Stimulated activated naive CD8-positive, alpha-beta T cell treated with anti-CD3 and anti-CD28 coated beads, Interleukin-15, Interleukin-2, amounts not matched to agents 100 U/mL and 50 U/mL, for 24 hours (primary cell): ENCODE results near the gene AGBL5.
A peak's percentile ranks its signal among the peaks of the same experiment; 100 is the strongest.
"Not testable (repeated sequence)": the region's sequence is repeated elsewhere in the genome, so short reads cannot be mapped to it uniquely, and the experiment has no call there.

Source experiments
- ATAC-seq: fragments of 150-1000 bp; cut with Tn5 transposase; one replicate; pipeline ENCODE4 v1.10.0; 2021
- DNase-seq: peaks from one replicate; pipeline ENCODE4 v3.0.0; 2021

The AGBL5 gene

GRCh38 chr2:27053776-27054175, 2.3 kb downstream of the AGBL5 start:
- ATAC-seq (no peak), DNase-seq (no peak)

DNA sequence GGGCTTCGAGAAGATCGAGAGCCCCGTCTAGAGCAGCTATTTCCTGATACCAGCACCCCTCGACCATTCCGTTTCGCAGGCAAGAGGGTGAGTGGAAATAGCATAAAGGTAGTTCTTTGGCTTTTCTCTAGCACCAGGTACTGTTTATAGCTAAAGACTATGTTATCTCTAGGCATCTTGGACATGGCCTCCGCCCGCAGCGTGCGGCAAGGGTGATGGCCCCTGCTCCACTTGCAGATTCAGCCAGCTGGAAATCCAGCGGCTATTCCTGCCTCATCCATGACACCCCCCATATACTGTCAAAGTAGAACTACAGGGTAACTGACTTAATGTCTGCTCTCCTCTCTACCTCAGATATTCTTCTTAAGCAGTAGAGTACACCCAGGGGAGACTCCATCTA, 3.3 kb downstream of the AGBL5 start:
- ATAC-seq (no peak), DNase-seq (no peak)

DNA sequence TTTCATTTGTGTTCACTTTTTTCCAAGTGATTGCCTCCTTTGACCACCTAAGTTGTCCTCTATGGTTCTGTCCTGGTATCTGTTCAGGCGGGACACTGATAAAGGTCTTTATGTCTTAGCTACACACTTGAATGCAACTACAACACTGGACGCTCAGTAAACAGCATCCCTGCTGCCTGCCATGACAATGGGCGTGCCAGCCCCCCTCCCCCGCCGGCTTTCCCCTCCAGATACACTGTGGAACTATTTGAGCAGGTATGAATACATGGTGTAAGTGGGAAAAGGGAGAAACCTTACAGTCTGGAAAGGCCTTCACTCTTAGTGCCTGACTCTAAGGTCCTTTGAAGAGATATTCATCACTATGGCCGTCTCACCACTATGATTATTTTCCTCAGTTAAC, 5.7 kb downstream of the AGBL5 start:
- DNase-seq (no peak), ATAC-seq (no peak)

DNA sequence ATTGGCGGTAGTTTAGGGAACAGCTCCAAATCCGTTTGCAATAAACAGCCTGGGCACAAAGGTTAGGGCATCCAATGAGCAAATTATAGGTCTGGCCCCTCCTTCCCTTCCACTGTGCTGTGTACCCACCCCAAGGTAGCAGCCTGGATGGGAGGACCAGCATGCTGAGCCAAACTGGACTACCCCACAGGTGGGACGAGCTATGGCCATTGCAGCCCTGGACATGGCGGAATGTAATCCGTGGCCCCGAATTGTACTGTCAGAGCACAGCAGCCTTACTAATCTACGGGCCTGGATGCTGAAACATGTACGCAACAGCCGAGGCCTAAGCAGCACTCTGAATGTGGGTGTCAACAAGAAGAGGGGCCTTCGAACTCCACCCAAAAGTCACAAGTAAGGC, 6.7 kb downstream of the AGBL5 start:
- ATAC-seq: no peak

DNA sequence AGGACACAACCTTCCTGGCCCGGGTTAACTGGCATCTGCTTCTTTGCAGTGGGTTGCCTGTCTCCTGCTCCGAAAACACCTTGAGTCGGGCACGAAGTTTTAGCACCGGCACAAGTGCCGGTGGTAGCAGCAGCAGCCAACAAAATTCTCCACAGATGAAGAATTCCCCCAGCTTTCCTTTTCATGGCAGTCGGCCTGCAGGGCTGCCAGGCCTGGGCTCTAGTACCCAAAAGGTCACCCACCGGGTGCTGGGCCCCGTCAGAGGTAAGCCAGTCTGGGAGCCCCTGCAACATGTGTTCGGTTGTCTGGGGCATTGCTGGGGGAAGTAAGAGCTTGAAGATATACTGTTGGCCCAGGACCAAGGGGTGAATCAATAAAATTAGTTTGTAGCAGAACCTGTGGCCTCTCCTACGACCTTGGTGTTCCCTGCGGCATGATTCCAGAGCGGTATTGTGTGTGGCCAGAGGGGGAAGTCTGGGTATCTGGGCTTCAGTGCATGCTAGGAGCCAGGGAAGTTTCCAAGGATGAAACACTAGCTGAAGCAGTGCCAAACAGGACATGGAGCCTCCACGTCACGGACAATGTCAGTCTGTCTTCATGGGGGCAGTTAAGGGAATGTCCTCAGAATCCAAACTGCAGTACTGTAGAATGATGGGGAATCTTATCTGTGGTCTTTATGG, 7.8 kb downstream of the AGBL5 start:
- ATAC-seq (no peak), DNase-seq (no peak)

More for the DNA sequence above, 6.7 kb downstream of the AGBL5 start:
- DNase-seq: no peak

DNA sequence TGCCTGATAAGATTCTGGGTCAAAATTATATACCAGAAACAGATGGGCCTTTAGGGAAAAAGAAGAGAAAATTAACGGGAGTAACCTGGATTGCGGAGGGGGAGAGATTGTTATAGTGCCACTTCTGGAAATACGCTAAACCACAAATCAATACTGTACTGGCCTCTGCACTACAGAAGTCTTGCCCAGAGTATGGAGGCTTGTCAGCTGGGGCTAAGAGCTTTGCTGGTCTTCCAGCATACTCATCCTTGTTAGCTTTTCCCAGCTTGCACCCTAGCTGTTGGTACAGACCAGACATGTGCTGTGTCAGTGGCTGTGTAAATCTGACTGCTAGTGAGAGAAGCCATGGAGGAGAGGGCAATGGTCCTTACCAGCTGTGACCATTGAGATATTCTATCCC, 8.9 kb downstream of the AGBL5 start:
- ATAC-seq (no peak), DNase-seq (no peak)

GRCh38 chr2:27065128-27065527, 13.7 kb downstream of the AGBL5 start:
- ATAC-seq: no peak

GRCh38 chr2:27067385-27067784, 15.9 kb downstream of the AGBL5 start:
- no peak for DNase-seq
- ATAC-seq: no peak

More at GRCh38 chr2:27065128-27065527, 13.7 kb downstream of the AGBL5 start:
- DNase-seq: no peak

DNA sequence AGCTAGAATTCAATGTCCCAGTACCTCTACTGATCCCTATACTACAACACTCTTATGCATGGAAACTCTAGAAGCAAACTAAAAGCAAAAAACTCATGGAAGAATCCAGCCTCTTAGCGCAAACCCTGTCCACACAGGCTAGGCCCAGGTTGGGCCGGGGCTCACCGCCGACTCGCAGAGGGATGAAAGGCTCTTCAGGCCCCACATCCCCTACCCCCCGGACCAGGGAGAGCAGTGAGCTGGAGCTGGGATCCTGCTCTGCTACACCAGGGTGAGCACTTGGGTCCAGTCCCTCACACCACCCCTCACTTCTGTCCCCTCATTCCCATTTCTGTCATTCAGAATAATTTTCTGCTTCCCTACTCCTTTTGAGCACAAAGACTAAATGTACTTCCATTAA, 18.0 kb downstream of the AGBL5 start:
- ATAC-seq: no peak
- DNase-seq: no peak

DNA sequence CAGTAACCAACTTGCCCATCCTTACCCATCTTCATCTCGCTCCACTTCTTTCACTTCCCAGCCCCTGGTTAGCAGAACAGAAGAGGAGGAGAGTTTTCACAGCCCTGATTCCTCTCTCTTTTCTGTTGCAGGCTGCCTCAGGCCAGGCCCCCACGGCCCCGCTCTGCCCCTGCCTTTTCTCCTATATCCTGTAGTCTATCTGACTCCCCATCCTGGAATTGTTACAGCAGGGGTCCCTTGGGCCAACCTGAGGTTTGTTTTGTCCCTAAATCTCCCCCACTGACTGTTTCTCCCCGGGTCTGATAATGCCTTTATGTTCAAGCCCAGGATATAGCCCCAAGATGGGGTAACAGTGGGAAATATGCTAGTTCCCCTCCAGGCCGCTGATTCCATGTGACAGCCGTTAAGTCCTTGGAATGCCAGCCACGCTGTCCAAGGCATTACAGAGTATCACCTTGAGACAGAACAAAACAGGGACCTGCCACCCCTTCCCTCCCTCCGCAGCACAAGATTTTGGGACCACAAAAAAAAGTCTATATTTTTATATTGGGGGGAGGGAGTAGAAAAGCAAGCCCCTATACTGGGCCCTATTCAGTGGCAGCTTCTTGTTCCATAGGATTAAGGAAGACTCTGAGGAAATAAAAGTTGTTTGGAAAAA, 18.6 kb downstream of the AGBL5 start:
- ATAC-seq: no peak
- DNase-seq: no peak

- no peak for DNase-seq
- peak; percentile 1 for ATAC-seq
Measured at GRCh38 chr2:27070653-27071276, 19.3 kb downstream of the AGBL5 start.

DNA sequence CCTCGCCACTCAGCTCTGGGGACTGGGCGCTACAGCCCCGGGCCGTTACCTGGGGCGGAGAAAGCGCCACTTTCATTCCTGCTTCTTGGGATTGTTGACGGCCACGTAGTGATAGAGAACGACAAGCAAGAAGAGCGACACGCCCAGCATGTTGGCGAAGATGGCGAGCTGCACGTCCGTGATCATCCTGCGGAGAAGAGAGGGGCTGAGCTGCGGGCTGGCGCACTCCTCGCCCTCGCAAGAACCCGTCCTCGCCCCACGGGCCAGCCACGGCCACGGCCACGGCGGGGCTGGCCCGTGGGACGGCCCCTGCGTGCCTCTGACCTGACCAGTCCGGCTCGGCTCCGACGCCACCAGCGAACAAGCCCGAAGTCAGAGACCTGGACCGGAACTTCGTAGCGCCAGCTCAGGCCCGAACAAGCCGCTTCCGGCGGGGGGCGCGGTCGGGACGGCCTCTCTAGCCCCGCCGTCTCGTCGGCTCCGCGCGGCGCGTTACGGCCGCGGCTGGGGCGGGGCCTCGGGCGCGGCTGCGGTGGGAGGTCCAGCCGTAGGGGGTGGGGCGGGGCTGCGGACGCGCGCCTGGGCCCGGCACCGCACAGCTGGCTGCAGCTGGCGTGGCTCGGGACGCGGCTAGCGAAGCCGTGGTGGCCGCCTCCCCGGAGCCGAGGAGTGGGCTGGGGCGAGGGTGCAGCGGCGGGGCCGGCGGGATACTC, 20.0 kb downstream of the AGBL5 start, which contains the start of gene OST4:
OST4 (minus strand) TSS at position 378 of the 713 bp plus-strand sequence.
- peak; percentile 94 for DNase-seq
- peak; percentile 96 for ATAC-seq

- ATAC-seq: peak; percentile 38
- peak; percentile 70 for DNase-seq
Measured at GRCh38 chr2:27071990-27072830, 20.7 kb downstream of the AGBL5 start.

DNA sequence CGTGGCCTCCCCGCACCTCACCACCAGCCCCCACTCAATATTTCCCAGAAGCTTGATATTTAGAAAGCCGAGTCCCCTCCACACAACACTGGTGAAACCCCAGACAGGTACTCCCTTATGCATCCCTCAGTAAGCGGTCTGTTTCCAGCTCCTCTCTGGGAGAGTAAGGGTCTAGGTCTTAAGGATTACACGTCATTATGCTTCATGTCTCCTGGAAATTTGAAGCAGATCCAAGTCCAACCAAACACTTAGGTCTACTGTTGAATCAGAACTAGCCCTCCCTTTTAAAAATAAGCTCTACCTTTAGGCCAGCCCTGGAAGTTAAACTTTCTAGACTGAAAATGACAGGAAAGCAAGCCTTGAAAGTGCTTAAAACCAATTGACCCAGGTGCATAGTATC, 21.5 kb downstream of the AGBL5 start:
- no peak for ATAC-seq
- no peak for DNase-seq

DNA sequence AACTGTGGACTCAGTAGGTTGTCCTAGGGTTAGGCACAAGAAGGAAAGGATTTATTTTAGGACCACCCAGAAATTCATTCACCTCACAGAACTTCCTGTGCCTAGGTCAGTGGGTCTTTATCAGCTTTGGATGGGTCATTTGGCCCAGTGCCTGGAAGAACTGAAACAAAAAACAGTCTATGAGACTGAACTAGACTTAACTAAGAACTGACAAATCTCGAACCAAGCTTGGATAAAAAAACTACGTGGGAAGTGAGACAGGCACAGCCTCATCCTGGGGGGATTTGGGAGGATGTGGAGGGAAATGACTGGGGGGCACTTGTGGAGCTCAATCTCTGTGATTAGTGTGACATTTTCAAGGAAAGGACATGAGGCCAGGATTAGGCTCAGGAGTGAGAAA, 22.3 kb downstream of the AGBL5 start:
- ATAC-seq: no peak
- DNase-seq: no peak

DNA sequence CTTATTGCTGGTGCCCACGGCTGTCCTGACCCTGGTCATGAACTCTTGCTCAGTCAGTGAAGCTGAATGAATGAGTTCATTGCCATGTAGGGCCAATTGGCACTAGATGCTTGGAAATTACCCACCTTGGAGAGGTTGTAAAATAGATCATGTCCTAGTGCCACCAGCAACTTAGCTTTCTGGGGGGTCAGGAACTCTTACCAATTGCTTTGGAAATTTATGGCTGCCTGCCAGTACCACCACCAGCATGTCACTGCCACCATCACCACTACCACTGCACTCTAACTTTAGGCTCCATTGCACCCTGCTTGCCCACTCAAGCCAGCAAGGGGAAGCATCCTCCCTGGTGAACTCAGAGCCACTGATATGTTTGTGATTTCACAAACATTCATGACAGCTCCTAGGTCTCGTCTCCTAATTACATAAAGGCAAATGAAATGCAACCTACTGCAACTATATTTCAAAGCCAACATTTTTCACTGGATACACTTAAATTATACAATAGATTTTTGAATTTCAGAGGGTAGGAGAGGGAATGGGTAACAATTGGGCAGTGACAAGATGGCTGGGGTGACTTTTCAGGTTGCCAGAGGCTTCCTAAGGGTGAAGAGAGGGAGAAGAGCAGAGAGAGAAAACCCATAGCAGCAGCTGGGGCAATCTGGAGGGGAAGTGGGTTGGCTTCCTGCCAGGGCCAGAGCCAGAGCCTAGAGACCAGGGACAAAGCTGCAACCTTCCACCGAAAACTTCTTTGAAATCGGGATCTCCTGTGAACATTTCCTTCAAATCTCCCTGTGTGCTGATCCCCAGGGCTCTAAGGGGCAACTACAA, 23.5 kb downstream of the AGBL5 start:
- ATAC-seq (no peak), DNase-seq (peak; percentile 50)

DNA sequence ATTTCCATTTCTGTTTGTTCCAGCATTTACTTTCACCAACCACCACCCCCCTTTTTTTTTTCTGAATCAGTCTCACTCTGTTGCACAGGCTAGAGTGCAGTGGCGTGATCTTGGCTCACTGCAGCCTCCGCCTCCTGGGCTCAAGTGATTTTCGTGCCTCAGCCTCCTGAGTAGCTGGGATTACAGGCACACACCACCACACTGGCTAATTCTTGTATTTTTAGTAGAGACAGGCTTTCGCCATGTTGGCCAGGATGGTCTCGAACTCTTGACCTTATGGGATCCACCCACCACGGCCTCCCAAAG, 24.1 kb downstream of the AGBL5 start:
- DNase-seq, ATAC-seq: not testable (repeated sequence)

GRCh38 chr2:27076323-27076722, 24.9 kb downstream of the AGBL5 start:
- DNase-seq (no peak), ATAC-seq (no peak)

GRCh38 chr2:27077231-27077630, 25.8 kb downstream of the AGBL5 start:
- DNase-seq: no peak
- no peak for ATAC-seq

- no peak for ATAC-seq
- DNase-seq: no peak
Measured at GRCh38 chr2:27078267-27079194, 27.1 kb downstream of the AGBL5 start, which contains the start of gene EMILIN1. Gene EMILIN1 (plus strand): TSS chr2:27078615. CDS start chr2:27079066, 451 bp downstream.
